NCI-H69 (cell line): ENCODE data around the gene CAND2.

Experiments
- DNase-seq: peaks from one replicate; lab custom pipeline; 2025; lab: John Stamatoyannopoulos, UW

Gene CAND2

GRCh38 chr3:12796171-12797123, at the start of gene CAND2:
TSS of gene CAND2 (plus strand) at chr3:12796680. CDS start at chr3:12796721, 41 bp downstream.
- peak; percentile 74 for DNase-seq

GRCh38 chr3:12748477-12748876, 48.0 kb upstream of the CAND2 start:
- DNase-seq: no peak

GRCh38 chr3:12750223-12750622, 46.3 kb upstream of the CAND2 start:
- no peak for DNase-seq

GRCh38 chr3:12750658-12751071, 45.8 kb upstream of the CAND2 start:
- no peak for DNase-seq

- DNase-seq: no peak
Measured at GRCh38 chr3:12751571-12751970, 44.9 kb upstream of the CAND2 start.

- no peak for DNase-seq
Measured at GRCh38 chr3:12752102-12752501, 44.4 kb upstream of the CAND2 start.

GRCh38 chr3:12752809-12753208, 43.7 kb upstream of the CAND2 start:
- no peak for DNase-seq

- no peak for DNase-seq
Measured at GRCh38 chr3:12753275-12754028, 43.0 kb upstream of the CAND2 start.

GRCh38 chr3:12754313-12754712, 42.2 kb upstream of the CAND2 start:
- DNase-seq: no peak

GRCh38 chr3:12755754-12756153, 40.7 kb upstream of the CAND2 start:
- no peak for DNase-seq

- DNase-seq: no peak
Measured at GRCh38 chr3:12756175-12756574, 40.3 kb upstream of the CAND2 start.

- DNase-seq: no peak
Measured at GRCh38 chr3:12756635-12757034, 39.8 kb upstream of the CAND2 start.

- no peak for DNase-seq
Measured at GRCh38 chr3:12758025-12758781, 38.3 kb upstream of the CAND2 start.

GRCh38 chr3:12759097-12759679, 37.3 kb upstream of the CAND2 start, which contains the start of gene TMEM40:
TSS of gene TMEM40 (minus strand) at chr3:12759259. CDS start at chr3:12749832, 9,427 bp downstream.
- DNase-seq: no peak

GRCh38 chr3:12759693-12760565, 36.6 kb upstream of the CAND2 start:
- no peak for DNase-seq

GRCh38 chr3:12764171-12764776, 32.2 kb upstream of the CAND2 start:
- no peak for DNase-seq

GRCh38 chr3:12766541-12766940, 29.9 kb upstream of the CAND2 start:
- DNase-seq: no peak

GRCh38 chr3:12768579-12769527, 27.6 kb upstream of the CAND2 start:
- DNase-seq: peak; percentile 58

GRCh38 chr3:12769761-12770160, 26.7 kb upstream of the CAND2 start:
- DNase-seq: no peak
